Measurements from ENCODE around the gene BDH2.

BDH2 gene

DNA sequence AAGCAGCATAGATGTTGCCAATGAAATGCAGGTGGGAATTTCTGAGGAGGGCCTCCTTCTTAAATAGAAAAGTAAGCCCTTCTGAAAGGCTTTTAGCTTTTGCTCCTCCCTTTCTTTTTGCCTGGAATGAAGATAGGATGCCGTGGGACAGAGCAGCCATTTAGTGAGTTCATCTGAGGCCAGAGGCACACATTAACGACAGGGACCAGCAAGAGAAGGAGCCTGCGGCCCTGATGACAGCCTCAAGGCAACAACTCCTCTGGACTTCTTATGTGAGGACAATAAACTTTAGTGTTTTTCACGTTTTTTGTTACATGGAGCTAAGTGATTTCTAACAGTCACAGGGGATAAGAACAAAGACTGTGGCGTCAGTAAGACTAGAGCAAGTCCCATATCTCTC, 1.1 kb upstream of the BDH2 start:
- CTCF ChIA-PET, result interaction anchor here (0.8 to 7.8 kb wide), 15 partner anchors 10 to 668 kb away, joined by 3 to 55 read pairs (median 5); partner anchors contain the start of genes SLC9B1 and SLC9B2
- DNase-seq (ENCODE audit: extremely low spot score), result no peak
- TF ChIP-seq CTCF (IDR thresholded peaks at IDR 0.05; ENCODE audit: control extremely low read depth, extremely low read depth, low read depth, missing control alignments), result no peak
- POLR2A ChIA-PET, result no interaction called here

DNA sequence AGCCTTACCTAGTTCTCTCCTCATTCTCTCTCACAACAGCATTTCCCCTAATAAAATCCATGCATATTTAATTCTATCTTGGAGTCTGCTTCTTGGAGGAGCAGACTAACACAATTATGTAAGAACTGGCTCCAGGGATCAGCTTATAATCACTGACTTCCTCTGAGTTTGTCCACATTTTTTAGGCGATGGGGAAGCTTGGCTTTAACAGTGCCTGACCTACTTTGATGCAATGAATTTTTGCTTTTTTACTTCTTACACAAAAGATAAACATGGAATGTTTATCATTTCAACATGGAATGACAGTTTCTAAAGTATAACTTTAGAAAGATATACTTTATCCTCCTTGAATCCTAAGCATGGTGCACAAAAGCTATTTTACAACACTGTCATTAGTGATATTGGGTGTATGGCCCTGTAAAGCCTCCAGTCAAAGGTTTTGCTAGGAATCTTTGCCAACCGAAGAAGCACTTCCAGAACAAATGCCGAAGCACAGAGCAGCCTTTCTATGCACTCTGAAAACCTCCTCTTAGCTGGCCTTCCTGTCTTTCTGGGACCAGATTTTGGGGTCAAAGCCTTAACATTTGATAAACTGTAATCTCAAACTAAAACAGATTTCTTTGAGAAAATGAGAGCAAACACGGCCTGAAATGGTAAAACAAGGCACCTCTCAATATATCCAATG, 736 bp downstream of the BDH2 start:
- no peak for DNase-seq (ENCODE audit: extremely low spot score)
- no peak for TF ChIP-seq CTCF (IDR thresholded peaks at IDR 0.05; ENCODE audit: control extremely low read depth, extremely low read depth, low read depth, missing control alignments)
- CTCF ChIA-PET, result interaction anchor here (0.7 to 7.8 kb wide), 19 partner anchors 8 to 796 kb away, joined by 3 to 55 read pairs (median 5); partner anchors contain the start of gene SLC9B1
- POLR2A ChIA-PET, result no interaction called here

DNA sequence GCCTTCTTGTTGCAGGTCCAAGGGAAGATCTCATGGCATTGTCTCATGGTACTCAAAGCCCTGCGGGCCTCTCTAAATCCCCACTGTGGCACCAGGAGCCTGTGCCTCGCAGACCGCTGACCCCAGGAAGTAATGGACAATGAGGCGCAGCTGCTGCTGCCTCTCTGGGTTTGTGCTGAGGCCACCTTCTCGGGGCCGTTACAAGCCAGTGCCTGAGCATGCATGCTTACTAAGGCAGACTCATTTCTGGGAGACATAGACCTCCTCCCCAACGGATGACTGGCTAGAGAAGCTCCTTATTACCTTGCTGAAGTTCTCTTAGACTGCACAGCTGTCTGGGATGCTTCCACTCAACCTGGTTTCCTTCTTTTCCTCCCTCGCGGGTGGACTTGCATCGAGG, 1.3 kb downstream of the BDH2 start:
- CTCF ChIA-PET, result interaction anchor here (0.7 to 7.8 kb wide), 6 partner anchors 7 to 674 kb away, joined by 3 to 55 read pairs (median 11); no protein-coding TSS in a partner anchor
- no peak for DNase-seq (ENCODE audit: extremely low spot score)

DNA sequence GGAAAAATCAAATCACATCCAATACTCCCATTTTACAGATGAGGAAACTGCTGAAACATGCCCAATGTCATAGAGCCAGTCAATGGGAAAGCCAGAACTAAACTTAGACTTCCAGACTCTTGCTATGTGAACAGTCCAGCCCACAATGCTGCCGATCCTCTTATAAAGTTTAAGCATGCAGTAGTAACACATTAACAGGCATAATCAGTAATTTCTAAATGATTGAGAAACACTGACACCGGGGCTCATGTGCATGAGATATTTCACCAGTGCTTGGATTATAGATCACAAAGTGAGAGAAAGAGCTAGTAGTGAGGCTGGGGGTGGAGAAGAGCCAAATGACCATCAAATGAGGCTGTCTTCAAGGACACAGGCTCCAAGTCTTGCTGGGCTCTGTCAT, 2.5 kb downstream of the BDH2 start:
- TF ChIP-seq CTCF (IDR thresholded peaks at IDR 0.05; ENCODE audit: control extremely low read depth, extremely low read depth, low read depth, missing control alignments), result no peak
- no peak for DNase-seq (ENCODE audit: extremely low spot score)
- ChIA-PET CTCF (interaction anchor here (7.8 kb wide), 1 partner anchor 6 kb away, joined by 55 read pairs; no protein-coding TSS in a partner anchor), POLR2A (no interaction called here)

More for the DNA sequence above, 1.3 kb downstream of the BDH2 start:
- no peak for TF ChIP-seq CTCF (IDR thresholded peaks at IDR 0.05; ENCODE audit: control extremely low read depth, extremely low read depth, low read depth, missing control alignments)
- POLR2A ChIA-PET, result no interaction called here

DNA sequence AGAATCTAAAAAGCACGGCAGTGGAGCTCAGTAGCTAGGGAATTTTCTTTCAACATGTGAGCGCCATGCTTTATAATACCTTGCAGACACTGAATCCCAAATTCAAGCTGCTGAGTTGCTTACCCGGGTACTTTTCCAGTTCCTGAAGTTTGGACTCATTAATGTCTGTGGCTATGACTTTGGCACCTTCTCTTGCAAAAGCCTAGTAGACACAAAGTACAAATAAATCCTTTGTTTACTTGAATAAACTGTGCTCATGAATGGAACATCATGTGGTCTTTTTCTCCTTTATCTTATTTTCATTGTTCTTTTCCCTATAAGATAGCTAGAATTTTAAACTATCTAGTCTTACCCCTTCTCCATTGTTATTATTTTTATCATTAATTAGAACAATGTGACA, 4.6 kb downstream of the BDH2 start:
- ChIA-PET POLR2A (no interaction called here), CTCF (interaction anchor here (0.8 to 8.4 kb wide), 8 partner anchors 12 to 663 kb away, joined by 3 to 128 read pairs (median 4); partner anchors contain the start of gene SLC9B2)
- no peak for DNase-seq (ENCODE audit: extremely low spot score)
- no peak for TF ChIP-seq CTCF (IDR thresholded peaks at IDR 0.05; ENCODE audit: control extremely low read depth, extremely low read depth, low read depth, missing control alignments)

GRCh38 chr4:103092245-103092644, 7.4 kb downstream of the BDH2 start:
- TF ChIP-seq CTCF (IDR thresholded peaks at IDR 0.05; ENCODE audit: control extremely low read depth, extremely low read depth, low read depth, missing control alignments), result no peak
- POLR2A ChIA-PET, result no interaction called here

More at GRCh38 chr4:103092245-103092644, 7.4 kb downstream of the BDH2 start:
- CTCF ChIA-PET, result interaction anchor here (0.6 to 8.4 kb wide), 38 partner anchors 9 to 835 kb away, joined by 3 to 128 read pairs (median 5); partner anchors contain the start of genes BDH2 and SLC9B2
- DNase-seq (ENCODE audit: extremely low spot score), result no peak
